Left renal cortex interstitium (tissue), 4 donors: Measurements from ENCODE around the gene CXCL16. TPM values are rescaled to one million over a fixed set of nuclear protein-coding genes. Genes with fewer than 3 reads are reported as not detected.
A peak's percentile ranks its signal among the peaks of the same experiment; 100 is the strongest.
"Not testable (repeated sequence)": the region's sequence is repeated elsewhere in the genome, so short reads cannot be mapped to it uniquely, and the experiment has no call there.

Experiments used
- DNase-seq, 4 donors: peaks; one replicate each; pipeline ENCODE4 v3.0.0-alpha.2; 2013; ENCODE audit warnings: low read depth in 4 of 4, low spot score in 2 of 4, missing footprints in 1 of 4
- polyA plus RNA-seq, 4 donors: library from polyadenylated mRNA; unstranded; fragments of 120-200 nt; gene quantifications; one replicate each; pipeline ENCODE4 v1.2.1, GENCODE V29; 2013; ENCODE audit not compliant: insufficient read length in 4 of 4

The CXCL16 gene
- polyA plus RNA-seq, 4 donors = 11.3 to 14.1 (median 12.2) TPM

DNA sequence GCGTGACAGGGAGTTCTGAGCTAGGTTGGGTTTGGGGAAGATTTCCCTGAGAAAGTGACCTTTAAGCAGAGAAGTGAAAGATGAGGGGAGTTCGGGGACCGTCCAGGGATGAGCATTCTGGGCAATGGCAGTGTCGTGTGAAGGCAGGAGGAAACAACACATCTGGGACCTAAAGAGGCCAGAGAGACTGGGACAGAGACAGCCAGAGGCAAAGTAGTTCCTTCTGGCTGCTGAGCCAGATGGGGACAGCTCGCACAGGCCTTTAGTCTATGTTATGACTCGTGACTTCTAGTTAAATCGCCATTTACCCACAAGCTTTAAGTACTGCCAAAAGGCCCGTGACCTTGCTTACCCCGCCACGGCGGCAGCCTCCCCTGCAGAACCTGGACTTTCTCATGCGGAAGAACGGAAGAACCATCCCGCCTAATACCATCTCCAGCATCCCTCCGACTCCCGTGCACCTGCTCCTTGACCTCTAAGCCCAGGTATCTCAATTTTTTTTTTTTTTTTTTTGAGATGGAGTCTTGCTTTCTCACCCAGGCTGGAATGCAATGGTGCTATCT, 17.0 kb downstream of the CXCL16 start:
- no peak for DNase-seq

DNA sequence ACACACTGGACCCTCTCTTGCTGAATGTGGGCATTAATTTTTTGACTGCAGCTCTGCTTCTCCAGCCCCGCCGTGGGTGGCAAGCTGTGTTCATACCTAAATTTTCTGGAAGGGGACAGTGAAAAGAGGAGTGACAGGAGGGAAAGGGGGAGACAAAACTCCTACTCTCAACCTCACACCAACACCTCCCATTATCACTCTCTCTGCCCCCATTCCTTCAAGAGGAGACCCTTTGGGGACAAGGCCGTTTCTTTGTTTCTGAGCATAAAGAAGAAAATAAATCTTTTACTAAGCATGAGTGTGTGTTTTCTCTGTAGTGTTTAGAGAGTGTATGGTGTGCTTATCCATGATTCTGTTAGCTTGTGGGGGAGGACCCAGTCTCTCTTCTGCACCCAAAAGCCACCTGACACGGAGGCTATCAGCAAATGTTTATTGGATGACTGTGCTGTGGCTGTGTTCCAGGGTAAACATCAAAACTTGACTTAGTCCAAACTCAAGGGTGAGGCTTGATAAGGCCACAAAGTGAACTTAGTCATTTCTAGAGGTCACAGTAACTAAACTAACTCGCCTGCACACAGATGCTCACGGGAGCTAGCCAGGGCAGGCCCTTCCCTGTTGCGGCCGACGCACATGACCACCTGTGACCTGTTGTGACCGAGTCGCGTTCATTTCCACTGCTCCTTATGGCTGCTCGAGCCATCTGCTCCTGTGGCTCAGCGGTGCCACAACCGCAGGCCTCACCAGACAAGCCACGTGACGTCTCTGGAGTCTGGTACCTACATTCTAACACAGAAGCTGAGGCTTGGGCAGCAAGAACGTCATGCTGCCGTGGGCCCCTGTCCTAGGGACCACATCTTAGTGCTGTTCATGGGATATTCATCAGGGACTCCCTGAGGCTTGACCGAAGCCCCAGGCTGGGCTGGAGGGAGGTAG, 18.3 kb downstream of the CXCL16 start:
- DNase-seq = no peak

- no peak for DNase-seq
These were observed 18.9 kb downstream of the CXCL16 start for GRCh38 chr17:4720787-4721186.

DNA sequence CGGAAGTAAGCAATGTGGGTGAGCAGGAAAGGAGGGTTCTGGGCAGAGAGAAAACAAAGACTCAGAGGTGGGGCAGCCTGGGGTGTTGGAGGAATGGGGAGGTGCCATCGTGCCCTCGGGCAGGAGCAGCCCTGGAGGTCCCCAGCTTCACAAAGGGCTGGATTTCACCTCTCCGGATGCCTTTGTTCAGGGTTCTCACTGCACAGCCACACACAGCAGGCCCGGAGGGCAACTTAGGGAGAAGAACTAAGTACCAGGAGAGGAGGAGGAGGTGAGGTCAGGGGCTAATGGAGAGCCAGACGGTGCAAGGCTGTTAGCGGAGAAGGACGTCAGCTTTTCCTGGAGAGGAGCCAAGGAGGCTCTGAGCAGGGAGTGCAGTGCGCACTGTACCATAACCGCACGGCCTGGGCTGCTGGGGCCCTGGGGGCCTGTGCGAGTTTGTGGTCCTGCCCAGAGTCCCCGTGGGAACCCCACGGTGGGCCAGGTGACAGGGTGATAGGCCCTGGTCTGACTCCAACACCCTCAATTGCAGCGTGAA, 20.0 kb downstream of the CXCL16 start:
- no peak for DNase-seq

- DNase-seq = no peak
These were observed 20.6 kb downstream of the CXCL16 start for GRCh38 chr17:4719146-4719545.

- no peak for DNase-seq
These were observed 21.5 kb downstream of the CXCL16 start for GRCh38 chr17:4718276-4718675.

DNA sequence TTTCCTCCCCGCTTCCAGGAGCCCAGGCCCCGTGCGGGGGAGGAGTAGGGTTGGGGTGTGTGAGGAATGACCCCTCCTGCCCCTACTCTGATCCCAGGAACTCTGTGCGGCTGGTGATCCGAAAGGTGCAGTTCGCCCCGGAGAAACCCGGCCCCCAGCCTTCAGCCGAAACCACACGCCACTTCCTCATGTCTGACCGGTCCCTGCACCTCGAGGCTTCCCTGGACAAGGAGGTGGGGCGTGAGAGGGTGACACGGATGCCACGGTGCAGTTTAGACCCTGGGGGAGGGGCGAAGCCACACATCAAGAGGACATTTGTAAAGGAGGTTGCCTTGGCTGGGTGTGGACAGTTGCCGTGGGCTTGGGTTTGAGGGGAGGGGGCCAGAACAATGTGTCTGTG, 21.9 kb downstream of the CXCL16 start:
- DNase-seq = no peak

DNA sequence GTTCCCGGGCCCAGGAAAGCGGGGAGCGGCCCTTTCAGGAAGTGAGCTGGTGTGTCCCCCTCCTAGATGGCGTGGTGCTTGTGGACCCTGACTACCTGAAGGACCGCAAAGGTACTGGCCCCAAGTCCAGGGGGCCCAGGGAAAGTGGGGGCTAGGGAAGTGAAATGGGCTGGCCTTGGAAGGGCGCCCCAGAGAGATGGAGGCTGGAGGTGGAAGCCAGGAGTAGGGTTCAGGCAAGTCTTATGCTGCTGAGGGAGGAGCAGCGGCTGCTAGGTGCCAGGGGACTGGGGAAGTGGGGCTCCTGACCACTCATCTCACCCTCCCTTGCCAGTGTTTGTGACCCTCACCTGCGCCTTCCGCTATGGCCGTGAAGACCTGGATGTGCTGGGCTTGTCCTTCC, 23.6 kb downstream of the CXCL16 start:
- DNase-seq = no peak

DNA sequence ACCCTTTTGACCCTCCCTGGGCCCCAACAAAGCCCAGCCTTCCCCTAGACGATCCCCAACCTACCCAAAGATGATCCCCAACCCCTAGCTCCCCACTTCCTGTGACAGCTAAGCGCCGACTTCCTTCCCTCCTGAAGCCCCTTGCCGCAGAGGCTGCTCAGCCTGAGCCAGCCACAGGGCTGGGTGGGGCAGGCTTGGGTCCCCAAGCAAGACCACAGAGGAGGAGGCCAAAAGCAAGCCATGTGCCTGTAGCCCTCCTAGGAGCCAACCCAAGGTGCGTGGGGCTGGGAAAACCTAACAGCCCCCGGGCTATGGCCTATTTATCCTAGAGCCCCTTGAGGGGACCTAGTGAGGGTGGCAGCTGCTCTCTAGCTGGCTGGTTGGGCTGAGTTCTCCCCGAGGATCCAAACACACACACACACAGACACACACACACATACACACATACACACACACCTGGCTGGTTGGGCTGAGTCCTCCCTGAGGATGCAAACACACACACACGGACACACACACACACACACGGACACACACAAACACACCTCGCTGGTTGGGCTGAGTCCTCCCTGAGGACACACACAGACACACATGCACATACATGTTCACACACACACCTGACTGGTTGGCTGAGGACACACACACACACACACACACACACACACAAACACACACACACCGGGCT, 24.5 kb downstream of the CXCL16 start:
- no peak for DNase-seq

DNA sequence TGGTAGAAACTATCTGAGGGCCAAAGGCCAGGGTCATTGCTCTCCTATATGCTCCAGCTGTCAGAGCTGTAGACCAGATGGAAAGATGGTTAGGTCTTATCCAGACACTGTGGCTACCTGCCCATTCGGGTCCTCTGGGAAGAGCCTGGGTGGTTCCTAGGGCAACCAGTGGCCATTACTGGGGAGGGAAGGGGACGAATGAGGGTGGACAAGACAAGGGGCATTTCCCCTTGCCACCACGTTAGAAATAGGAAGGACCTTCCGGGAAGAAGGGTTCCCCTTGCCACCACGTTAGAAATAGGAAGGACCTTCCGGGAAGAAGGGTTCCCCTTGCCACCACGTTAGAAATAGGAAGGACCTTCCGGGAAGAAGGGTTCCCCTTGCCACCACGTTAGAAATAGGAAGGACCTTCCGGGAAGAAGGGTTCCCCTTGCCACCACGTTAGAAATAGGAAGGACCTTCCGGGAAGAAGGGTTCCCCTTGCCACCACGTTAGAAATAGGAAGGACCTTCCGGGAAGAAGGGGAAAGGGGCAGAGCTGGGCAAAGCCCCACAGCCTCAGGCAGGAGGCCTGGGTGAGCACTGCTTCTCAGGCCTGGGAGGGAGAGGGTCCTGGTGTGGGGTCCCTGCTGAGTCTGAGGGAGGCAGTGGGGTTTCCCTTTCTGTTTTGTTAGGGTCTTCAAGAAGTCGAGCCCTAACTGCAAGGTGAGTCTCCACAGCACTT, 25.2 kb downstream of the CXCL16 start:
- not testable (repeated sequence) for DNase-seq

DNA sequence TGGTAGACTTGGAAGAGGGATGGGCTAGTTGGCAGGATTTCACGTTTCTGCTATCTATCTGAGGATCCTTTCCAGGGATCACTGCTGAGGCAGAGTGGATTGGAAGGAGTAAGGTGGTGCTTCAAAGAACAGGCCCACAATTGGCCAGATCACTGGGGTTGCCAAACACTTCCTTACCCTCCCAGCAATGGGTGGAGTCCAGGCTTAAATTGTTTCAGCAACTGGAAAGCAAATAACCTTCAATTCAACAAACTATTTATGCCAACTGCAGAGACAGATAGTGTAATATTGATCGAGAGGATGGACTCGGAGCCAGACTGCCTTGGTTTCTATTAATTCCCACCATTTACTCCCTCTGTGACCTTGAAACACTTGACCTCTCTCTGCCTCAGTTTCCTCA, 27.2 kb downstream of the CXCL16 start:
- no peak for DNase-seq

DNA sequence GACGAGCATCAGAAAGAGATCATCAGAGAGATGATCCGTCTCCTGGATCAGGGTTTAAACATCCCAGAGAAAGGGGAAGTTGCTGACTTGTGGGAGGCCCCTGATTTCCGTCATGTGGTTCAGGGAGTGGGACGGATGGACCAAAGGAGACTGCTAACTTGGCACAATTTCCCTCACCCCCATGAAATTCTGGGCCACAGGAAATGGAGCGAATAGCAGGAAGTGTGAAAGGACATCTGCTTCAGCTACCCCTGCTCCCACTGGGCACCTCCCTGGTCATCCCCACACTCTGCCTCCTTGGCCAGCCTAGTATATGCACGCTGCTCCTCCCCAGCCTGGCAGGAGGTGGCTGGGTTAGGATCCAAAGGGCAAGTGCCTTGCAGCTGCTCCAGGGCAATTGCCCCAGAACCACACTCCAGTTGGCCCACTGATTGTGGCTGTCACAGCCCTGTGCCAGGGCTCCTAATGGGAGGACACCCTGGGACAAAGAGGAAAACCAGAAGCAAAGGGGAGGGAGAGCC, 28.0 kb downstream of the CXCL16 start:
- no peak for DNase-seq

GRCh38 chr17:4710693-4711634, 28.8 kb downstream of the CXCL16 start:
- no peak for DNase-seq

GRCh38 chr17:4709794-4710692, 29.7 kb downstream of the CXCL16 start, which contains the start of gene ARRB2:
Gene ARRB2, plus strand, starts transcription at chr17:4710632. Its CDS starts 90 bp downstream, at chr17:4710722.
- peak; percentile 93 to 98 (median 96) for DNase-seq

- no peak for DNase-seq
These were observed 31.3 kb downstream of the CXCL16 start for GRCh38 chr17:4708436-4708835.

DNA sequence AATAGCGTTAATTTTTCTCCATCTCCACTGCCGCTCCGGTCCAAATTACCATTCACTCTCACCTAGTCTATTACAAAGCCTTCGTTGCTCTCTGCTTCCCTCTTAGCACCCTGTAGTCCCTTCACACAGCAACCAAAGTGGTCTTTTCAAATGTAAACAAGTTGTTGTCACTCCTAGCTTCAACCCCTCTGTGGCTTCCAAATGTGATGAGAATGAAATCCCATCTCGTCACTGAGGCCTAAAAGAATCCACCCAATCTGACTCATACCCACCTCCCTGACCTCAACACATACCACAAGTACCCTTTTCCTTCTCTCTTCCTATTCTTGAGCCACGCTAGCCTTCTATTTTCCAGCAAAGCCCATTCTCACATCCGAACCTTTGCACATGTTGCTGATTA, 33.6 kb downstream of the CXCL16 start:
- DNase-seq = no peak

- DNase-seq = no peak
These were observed 34.7 kb downstream of the CXCL16 start for GRCh38 chr17:4704991-4705390.

DNA sequence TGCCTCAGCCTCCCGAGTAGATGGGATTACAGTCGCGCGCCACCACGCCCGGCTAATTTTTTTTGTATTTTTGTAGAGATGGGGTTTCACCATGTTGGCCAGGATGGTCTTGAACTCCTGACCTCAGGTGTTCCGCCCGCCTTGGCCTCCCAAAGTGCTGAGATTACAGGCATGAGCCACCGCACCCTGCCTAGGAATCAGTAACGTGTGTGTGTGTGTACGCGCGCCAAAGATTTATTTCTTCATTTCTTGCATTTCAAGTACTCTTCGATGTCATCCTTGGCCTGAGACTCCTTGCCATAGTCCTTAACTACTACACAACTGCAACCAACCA, 35.2 kb downstream of the CXCL16 start:
- not testable (repeated sequence) for DNase-seq
